Measurements from ENCODE around the gene STARD10.

The STARD10 gene

DNA sequence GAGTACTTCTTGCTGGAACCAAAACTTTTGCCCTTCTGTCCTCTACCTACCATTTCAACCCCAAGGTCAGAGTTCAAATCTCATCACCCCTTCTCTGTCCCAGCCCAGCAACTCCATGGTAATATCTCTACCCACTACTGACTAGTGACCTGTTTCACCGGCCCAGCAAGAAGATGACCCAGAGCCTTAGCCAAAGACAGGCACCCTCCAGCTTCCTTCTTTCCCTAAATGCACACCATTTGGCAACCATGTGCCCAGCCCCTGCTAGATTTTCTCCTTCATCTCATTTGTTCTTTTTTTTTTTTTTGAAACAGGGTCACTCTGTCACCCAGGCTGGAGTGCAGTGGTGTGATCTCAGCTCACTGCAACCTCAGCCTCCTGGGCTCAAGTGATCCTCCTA lies 56.5 kb downstream of the STARD10 start:
- Histone ChIP-seq H3K27ac (ENCODE audit: low read depth, low read length, poor library complexity, severe bottlenecking) (peak overlapping the region; percentile 89), H3K27me3 (ENCODE audit: insufficient read depth, low read length) (no peaks in the 10 kb centered on the region), H3K4me3 (ENCODE audit: low read depth, low read length, poor library complexity, severe bottlenecking) (no peak overlapping the region), H3K9me3 (ENCODE audit: low read length) (no peaks in the 10 kb centered on the region), H2AFZ (ENCODE audit: low read length) (no peak overlapping the region), H3K4me2 (ENCODE audit: low read length) (peak overlapping the region; percentile 14; the same call in 1 of the 2 replicates), H3K36me3 (ENCODE audit: insufficient read depth, low read length) (peaks cover 1% of the 10 kb centered on the region), H3K9me2 (ENCODE audit: low read depth, low read length) (no peaks in the 10 kb centered on the region), H3K4me1 (ENCODE audit: insufficient read depth, low read length, severe bottlenecking) (peaks cover 63% of the 10 kb centered on the region), H3F3A (ENCODE audit: insufficient read depth, low read length) (no peaks in the 10 kb centered on the region), H4K20me1 (ENCODE audit: insufficient read depth, low read length) (no peaks in the 10 kb centered on the region), H3K79me2 (ENCODE audit: insufficient read depth, low read length) (no peaks in the 10 kb centered on the region), H3K9ac (ENCODE audit: low read length) (peak overlapping the region; percentile 35; the same call in 1 of the 2 replicates)
- TF ChIP-seq, protein P1, sequence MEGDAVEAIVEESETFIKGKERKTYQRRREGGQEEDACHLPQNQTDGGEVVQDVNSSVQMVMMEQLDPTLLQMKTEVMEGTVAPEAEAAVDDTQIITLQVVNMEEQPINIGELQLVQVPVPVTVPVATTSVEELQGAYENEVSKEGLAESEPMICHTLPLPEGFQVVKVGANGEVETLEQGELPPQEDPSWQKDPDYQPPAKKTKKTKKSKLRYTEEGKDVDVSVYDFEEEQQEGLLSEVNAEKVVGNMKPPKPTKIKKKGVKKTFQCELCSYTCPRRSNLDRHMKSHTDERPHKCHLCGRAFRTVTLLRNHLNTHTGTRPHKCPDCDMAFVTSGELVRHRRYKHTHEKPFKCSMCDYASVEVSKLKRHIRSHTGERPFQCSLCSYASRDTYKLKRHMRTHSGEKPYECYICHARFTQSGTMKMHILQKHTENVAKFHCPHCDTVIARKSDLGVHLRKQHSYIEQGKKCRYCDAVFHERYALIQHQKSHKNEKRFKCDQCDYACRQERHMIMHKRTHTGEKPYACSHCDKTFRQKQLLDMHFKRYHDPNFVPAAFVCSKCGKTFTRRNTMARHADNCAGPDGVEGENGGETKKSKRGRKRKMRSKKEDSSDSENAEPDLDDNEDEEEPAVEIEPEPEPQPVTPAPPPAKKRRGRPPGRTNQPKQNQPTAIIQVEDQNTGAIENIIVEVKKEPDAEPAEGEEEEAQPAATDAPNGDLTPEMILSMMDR (IDR thresholded peaks at IDR 0.05; ENCODE audit: low read length) = no peak
- no peak for TF ChIP-seq EZH2 (IDR thresholded peaks at IDR 0.05; ENCODE audit: borderline replicate concordance, low read length)

DNA sequence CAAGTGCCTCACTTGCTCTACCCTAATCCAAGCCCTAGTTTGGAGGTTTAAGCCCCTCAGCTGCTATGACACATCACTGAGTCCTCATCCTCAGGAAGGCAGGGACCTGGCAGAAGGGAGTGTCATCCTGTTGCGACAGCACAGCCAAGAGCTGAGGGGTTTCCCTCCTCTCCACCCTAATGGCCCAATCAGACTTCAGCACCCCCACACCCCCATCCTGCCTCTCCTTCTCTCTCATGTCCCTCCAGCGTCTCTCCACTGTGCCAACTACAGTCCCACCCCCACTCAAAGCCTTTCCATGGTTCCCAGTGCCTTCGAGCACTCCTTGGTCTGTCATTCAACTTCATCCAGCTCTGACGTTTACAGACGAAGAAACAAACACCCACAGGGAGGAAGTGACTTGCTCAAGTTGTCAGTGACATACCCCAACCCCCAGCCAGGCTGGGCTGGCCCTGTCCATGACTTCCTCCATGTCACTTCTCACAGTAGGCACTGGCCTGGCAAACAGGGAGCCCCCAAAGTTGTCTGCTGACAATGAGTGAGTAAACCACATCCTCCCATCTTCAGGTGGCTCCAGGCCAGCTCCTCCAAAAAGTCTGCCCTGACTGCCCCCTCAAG lies 57.3 kb downstream of the STARD10 start:
- Histone ChIP-seq H3K4me1 (ENCODE audit: insufficient read depth, low read length, severe bottlenecking) (peaks cover 56% of the 10 kb centered on the region), H3K9me3 (ENCODE audit: low read length) (no peaks in the 10 kb centered on the region), H3K4me3 (ENCODE audit: low read depth, low read length, poor library complexity, severe bottlenecking) (no peak overlapping the region), H3K79me2 (ENCODE audit: insufficient read depth, low read length) (no peaks in the 10 kb centered on the region), H3K27ac (ENCODE audit: low read depth, low read length, poor library complexity, severe bottlenecking) (peak overlapping the region; percentile 89), H3F3A (ENCODE audit: insufficient read depth, low read length) (no peaks in the 10 kb centered on the region), H3K36me3 (ENCODE audit: insufficient read depth, low read length) (peaks cover 9% of the 10 kb centered on the region), H3K9me2 (ENCODE audit: low read depth, low read length) (no peaks in the 10 kb centered on the region), H2AFZ (ENCODE audit: low read length) (no peak overlapping the region), H3K4me2 (ENCODE audit: low read length) (peak overlapping the region; percentile 14; the same call in 1 of the 2 replicates), H4K20me1 (ENCODE audit: insufficient read depth, low read length) (no peaks in the 10 kb centered on the region), H3K9ac (ENCODE audit: low read length) (peak overlapping the region; percentile 35; the same call in 1 of the 2 replicates), H3K27me3 (ENCODE audit: insufficient read depth, low read length) (no peaks in the 10 kb centered on the region)
- TF ChIP-seq, protein P1 (IDR thresholded peaks at IDR 0.05; ENCODE audit: low read length) = no peak
- no peak for TF ChIP-seq EZH2 (IDR thresholded peaks at IDR 0.05; ENCODE audit: borderline replicate concordance, low read length)

DNA sequence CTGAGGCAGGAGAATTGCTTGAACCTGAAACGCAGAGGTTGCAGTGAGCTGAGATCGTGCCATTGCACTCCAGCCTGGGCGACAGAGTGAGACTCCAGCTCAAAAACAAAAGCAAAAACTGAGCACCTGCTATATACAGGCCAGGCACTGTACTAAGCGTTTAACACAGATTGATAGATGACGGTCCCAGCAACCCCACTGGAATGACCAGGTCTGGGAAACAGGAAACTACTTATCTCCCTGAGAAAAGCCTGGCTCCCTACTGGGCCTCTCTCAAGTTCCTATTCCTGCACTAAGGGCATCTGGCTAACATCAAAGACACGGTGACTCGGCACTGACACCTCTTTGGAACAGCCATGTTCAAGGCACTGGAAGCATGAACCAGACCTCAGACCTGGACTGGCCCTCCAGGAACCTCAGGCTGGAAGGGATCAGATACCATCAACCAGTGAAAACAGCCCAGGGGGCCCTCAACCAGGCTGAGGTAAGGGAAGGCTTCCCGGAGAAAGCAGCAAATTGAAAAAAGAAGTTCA lies 58.3 kb downstream of the STARD10 start:
- H3K9ac ChIP-seq (ENCODE audit: low read length) = no peak overlapping the region

More for the DNA sequence above, 58.3 kb downstream of the STARD10 start:
- H4K20me1 ChIP-seq (ENCODE audit: insufficient read depth, low read length) = no peaks in the 10 kb centered on the region
- no peaks in the 10 kb centered on the region for H3K9me2 ChIP-seq (ENCODE audit: low read depth, low read length)
- peaks cover 19% of the 10 kb centered on the region for H3K36me3 ChIP-seq (ENCODE audit: insufficient read depth, low read length)
- no peaks in the 10 kb centered on the region for H3K9me3 ChIP-seq (ENCODE audit: low read length)
- peaks cover 46% of the 10 kb centered on the region for H3K4me1 ChIP-seq (ENCODE audit: insufficient read depth, low read length, severe bottlenecking)
- H3K79me2 ChIP-seq (ENCODE audit: insufficient read depth, low read length) = no peaks in the 10 kb centered on the region
- no peak overlapping the region for H2AFZ ChIP-seq (ENCODE audit: low read length)
- H3F3A ChIP-seq (ENCODE audit: insufficient read depth, low read length) = no peaks in the 10 kb centered on the region
- peak overlapping the region; percentile 89 for H3K27ac ChIP-seq (ENCODE audit: low read depth, low read length, poor library complexity, severe bottlenecking)
- H3K4me3 ChIP-seq (ENCODE audit: low read depth, low read length, poor library complexity, severe bottlenecking) = no peak overlapping the region
- TF ChIP-seq, protein P1 (IDR thresholded peaks at IDR 0.05; ENCODE audit: low read length) = no peak
- TF ChIP-seq EZH2 (IDR thresholded peaks at IDR 0.05; ENCODE audit: borderline replicate concordance, low read length) = no peak
- H3K4me2 ChIP-seq (ENCODE audit: low read length) = no peak overlapping the region
- no peaks in the 10 kb centered on the region for H3K27me3 ChIP-seq (ENCODE audit: insufficient read depth, low read length)
